Vagina (tissue), 2 donors: ENCODE results near the gene RRP8.

Experiments
- POLR2A ChIP-seq, 2 donors: fragments of 450-650 bp; IDR thresholded peaks; one replicate each; pipeline ENCODE4 v1.6.1; 2017; ENCODE audit warnings: antibody characterized with exemption in 2 of 2, mild to moderate bottlenecking in 2 of 2, moderate library complexity in 2 of 2
- POLR2AphosphoS5 ChIP-seq, 2 donors: sonication (generic); formaldehyde crosslinking; IDR thresholded peaks; one replicate each; pipeline ENCODE4 v1.9.0; 2017; ENCODE audit warnings: antibody characterized with exemption in 2 of 2, mild to moderate bottlenecking in 2 of 2, low read depth in 1 of 2; ENCODE audit not compliant: insufficient read depth in 1 of 2
- TF ChIP-seq, protein P1 (sequence below), 3 experiments: fragments of 450-650 bp in 2 of 3; fragments of 200-600 bp in 1 of 3; sonication (generic) in 1 of 3; IDR thresholded peaks; one replicate each; pipeline ENCODE4 v1.5.1; 2017 to 2019; ENCODE audit warnings: antibody characterized with exemption in 3 of 3, mild to moderate bottlenecking in 2 of 3, moderate library complexity in 2 of 3

DNA sequence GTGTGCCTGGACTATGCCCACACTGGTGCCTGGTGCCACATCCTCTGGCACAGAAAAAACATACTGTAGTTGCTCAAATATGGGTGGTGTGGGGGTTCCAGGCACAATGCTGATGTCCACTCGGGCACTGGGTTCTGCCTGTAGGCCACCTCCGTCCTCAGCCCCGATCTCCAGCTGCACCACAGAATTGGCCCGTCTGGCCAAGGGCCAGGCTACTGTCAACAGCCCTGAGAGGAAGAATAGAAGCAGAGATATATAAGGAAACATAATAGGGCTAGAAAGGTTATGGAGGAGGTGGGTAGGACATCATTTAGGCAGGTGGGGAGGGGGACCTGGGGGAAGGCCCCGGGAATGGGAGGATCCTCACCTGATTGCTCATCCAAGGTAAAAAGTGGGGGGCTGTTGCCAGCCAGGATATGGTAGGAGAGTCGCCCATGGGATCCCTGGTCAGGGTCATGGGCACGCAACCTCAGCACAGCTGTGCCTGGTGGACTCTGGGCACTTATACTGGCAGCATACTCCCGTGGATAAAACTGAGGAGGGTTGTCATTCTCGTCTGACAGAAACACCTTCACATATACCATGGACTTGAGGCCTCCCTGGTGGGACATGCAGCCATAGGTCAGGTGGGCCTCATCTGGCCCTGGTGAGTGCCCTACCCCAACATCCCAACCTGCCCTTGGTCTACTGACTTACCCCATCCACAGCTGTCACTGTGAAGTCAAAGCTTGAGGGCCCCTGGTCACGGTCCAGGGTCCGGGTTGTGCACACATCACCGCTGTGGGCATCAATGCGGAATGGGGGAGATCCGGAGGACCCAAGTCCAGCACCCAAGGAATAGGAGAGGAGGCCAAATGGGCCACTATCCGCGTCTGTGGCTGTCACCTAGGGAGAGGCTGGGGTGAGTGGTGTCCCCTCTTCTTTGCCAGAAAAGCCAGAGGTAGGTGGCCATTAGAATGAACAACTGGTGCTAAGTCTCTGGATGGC, 30.3 kb upstream of the RRP8 start:
- TF ChIP-seq POLR2AphosphoS5 (IDR thresholded peaks at IDR 0.05; ENCODE audit: insufficient read depth in 1 of 2, low read depth in 1 of 2) (no peak), POLR2A (IDR thresholded peaks at IDR 0.05) (no peak)
- TF ChIP-seq, protein P1, sequence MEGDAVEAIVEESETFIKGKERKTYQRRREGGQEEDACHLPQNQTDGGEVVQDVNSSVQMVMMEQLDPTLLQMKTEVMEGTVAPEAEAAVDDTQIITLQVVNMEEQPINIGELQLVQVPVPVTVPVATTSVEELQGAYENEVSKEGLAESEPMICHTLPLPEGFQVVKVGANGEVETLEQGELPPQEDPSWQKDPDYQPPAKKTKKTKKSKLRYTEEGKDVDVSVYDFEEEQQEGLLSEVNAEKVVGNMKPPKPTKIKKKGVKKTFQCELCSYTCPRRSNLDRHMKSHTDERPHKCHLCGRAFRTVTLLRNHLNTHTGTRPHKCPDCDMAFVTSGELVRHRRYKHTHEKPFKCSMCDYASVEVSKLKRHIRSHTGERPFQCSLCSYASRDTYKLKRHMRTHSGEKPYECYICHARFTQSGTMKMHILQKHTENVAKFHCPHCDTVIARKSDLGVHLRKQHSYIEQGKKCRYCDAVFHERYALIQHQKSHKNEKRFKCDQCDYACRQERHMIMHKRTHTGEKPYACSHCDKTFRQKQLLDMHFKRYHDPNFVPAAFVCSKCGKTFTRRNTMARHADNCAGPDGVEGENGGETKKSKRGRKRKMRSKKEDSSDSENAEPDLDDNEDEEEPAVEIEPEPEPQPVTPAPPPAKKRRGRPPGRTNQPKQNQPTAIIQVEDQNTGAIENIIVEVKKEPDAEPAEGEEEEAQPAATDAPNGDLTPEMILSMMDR (IDR thresholded peaks at IDR 0.05), result no peak
